Body of pancreas (tissue), 4 donors: Measurements from ENCODE around the gene FAM149A.

Source experiments
- POLR2A ChIP-seq, 3 donors: fragments of 450-650 bp; IDR thresholded peaks; one replicate each; pipeline ENCODE4 v1.6.1; 2016; ENCODE audit warnings: antibody characterized with exemption in 3 of 3, mild to moderate bottlenecking in 2 of 3
- TF ChIP-seq, protein P1 (sequence below), 7 experiments: fragments of 450-650 bp in 4 of 7; fragments of 200-600 bp in 3 of 7; sonication (generic) in 3 of 7; IDR thresholded peaks; one replicate each; pipeline ENCODE4 v1.5.1; 2016 to 2019; ENCODE audit warnings: antibody characterized with exemption in 7 of 7

DNA sequence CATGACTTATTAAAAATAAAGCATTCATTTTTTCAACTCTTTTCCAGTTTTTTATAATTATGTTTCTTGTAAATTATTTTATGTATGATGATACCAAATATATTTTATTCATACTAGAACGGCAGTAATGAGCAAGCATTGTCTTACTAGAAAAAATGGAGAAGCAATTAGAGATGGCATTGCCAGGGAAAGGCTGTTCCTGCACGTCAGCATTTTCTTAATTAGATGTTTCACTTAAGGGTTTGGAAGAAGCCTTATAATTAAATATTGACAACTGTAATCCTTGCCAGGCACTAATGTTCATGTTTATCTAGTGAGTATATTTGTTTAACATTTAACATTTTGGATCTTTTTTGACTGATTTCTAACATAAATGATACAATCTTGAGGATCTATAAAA, 16.6 kb downstream of the FAM149A start:
- TF ChIP-seq POLR2A (IDR thresholded peaks at IDR 0.05), result no peak
- TF ChIP-seq, protein P1, sequence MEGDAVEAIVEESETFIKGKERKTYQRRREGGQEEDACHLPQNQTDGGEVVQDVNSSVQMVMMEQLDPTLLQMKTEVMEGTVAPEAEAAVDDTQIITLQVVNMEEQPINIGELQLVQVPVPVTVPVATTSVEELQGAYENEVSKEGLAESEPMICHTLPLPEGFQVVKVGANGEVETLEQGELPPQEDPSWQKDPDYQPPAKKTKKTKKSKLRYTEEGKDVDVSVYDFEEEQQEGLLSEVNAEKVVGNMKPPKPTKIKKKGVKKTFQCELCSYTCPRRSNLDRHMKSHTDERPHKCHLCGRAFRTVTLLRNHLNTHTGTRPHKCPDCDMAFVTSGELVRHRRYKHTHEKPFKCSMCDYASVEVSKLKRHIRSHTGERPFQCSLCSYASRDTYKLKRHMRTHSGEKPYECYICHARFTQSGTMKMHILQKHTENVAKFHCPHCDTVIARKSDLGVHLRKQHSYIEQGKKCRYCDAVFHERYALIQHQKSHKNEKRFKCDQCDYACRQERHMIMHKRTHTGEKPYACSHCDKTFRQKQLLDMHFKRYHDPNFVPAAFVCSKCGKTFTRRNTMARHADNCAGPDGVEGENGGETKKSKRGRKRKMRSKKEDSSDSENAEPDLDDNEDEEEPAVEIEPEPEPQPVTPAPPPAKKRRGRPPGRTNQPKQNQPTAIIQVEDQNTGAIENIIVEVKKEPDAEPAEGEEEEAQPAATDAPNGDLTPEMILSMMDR (IDR thresholded peaks at IDR 0.05), result no peak
